GM12878 (cell line): ENCODE measurements around the gene ZFPM1. TPM values are rescaled to one million over a fixed set of nuclear protein-coding genes. Genes with fewer than 3 reads are reported as not detected.

ENCODE experiments used
- ATAC-seq: fragments of 200-7000 bp; cut with Tn5 transposase; 3 replicates; pipeline ENCODE4 v1.9.1; 2020; ENCODE audit warnings: mild to moderate bottlenecking, moderate library complexity
- BruUV-seq: library from RNA; stranded (reverse); fragments of 400-500 nt; replicated peaks from 2 replicates; lab custom pipeline; 2021; lab: Mats Ljungman, UMichigan
- CTCF ChIA-PET: fragments of 300-600 bp; sonication (Branson Sonifier 250); formaldehyde crosslinking; extraction: SDS; loops from one replicate; lab custom pipeline; 2021; ENCODE audit warnings: inconsistent platforms; lab: Yijun Ruan, JAX
- POLR2A ChIA-PET: fragments of 350-600 bp; formaldehyde crosslinking; extraction: SDS; loops from one replicate; lab custom pipeline; 2021; ENCODE audit warnings: inconsistent platforms; lab: Charles Lee
- RAD21 ChIA-PET: fragments of 300-600 bp; sonication (Branson Sonifier 250); formaldehyde crosslinking; loops from one replicate; lab custom pipeline; 2023; ENCODE audit warnings: antibody characterized with exemption; ENCODE audit not compliant: unreplicated experiment; lab: Charles Lee
- SMC1A ChIA-PET: fragments of 300-600 bp; sonication (Branson Sonifier 250); formaldehyde crosslinking; loops from one replicate; lab custom pipeline; 2023; ENCODE audit not compliant: unreplicated experiment, uncharacterized antibody; lab: Charles Lee
- DNase-seq: peaks from one replicate; pipeline ENCODE4 v3.0.0-alpha.2; 2011; ENCODE audit warnings: low read depth, low spot score
- FAIRE-seq: peaks from 3 replicates; lab custom pipeline; 2011; peaks lifted over from hg19 to GRCh38; lab: Jason Lieb, UNC
- H2AFZ ChIP-seq: 2 replicates; pipeline ENCODE4 v1.6.0; 2011; ENCODE audit warnings: low read depth, low read length, control low read depth; ENCODE audit not compliant: control insufficient read depth
- H3K27ac ChIP-seq: 2 replicates; pipeline ENCODE4 v1.5.1; 2011; ENCODE audit warnings: control low read depth; ENCODE audit not compliant: control insufficient read depth, insufficient read depth
- H3K27me3 ChIP-seq, 2 experiments: replicated peaks in 1 of 2; 2 replicates each; pipeline versions ENCODE4 v1.6.0 to v1.6.1; 2011; ENCODE audit warnings: low read length in 1 of 2; ENCODE audit not compliant: control insufficient read depth in 2 of 2, insufficient read depth in 2 of 2
- H3K36me3 ChIP-seq, 2 experiments: 2 replicates each; pipeline ENCODE4 v1.5.1; 2011; ENCODE audit warnings: low read length in 1 of 2; ENCODE audit not compliant: control insufficient read depth in 2 of 2, insufficient read depth in 2 of 2
- H3K4me1 ChIP-seq: 2 replicates; pipeline ENCODE4 v1.6.1; 2011; ENCODE audit warnings: mild to moderate bottlenecking, low read length, moderate library complexity, mixed read lengths; ENCODE audit not compliant: control insufficient read depth, insufficient read depth
- H3K4me2 ChIP-seq: 2 replicates; pipeline ENCODE4 v1.6.0; 2011; ENCODE audit warnings: control low read depth; ENCODE audit not compliant: control insufficient read depth, insufficient read depth
- H3K4me3 ChIP-seq: fragments of 200-600 bp; sonication (generic); 2 replicates; pipeline ENCODE4 v1.5.1; 2016
- H3K79me2 ChIP-seq: 2 replicates; pipeline ENCODE4 v1.6.0; 2011; ENCODE audit warnings: low read length; ENCODE audit not compliant: control insufficient read depth, insufficient read depth
- H3K9ac ChIP-seq: 2 replicates; pipeline ENCODE4 v1.8.0; 2011; ENCODE audit warnings: low read length, control low read depth, mixed read lengths; ENCODE audit not compliant: control insufficient read depth, insufficient read depth
- H3K9me3 ChIP-seq: replicated peaks from 3 replicates; pipeline ENCODE4 v1.5.1; 2011; ENCODE audit warnings: mild to moderate bottlenecking, low read length; ENCODE audit not compliant: control insufficient read depth, insufficient read depth
- H4K20me1 ChIP-seq: 2 replicates; pipeline ENCODE4 v1.6.0; 2011; ENCODE audit not compliant: control insufficient read depth, insufficient read depth
- BHLHE40 ChIP-seq, 2 experiments: fragments of 450-650 bp in 1 of 2; IDR thresholded peaks; 2 replicates each; pipeline ENCODE4 v1.6.1; 2011 to 2017; ENCODE audit warnings: low read depth in 2 of 2, borderline replicate concordance in 1 of 2, improper control_type of control experiment in 1 of 2, low read length in 1 of 2, mild to moderate bottlenecking in 1 of 2
- CREB1 ChIP-seq: IDR thresholded peaks from 2 replicates; pipeline ENCODE4 v1.6.1; 2012; ENCODE audit warnings: low read depth, mild to moderate bottlenecking, inconsistent platforms
- HCFC1 ChIP-seq: fragments of 150-350 bp; IDR thresholded peaks from 2 replicates; pipeline ENCODE4 v1.6.1; 2014; ENCODE audit warnings: low read length
- HDAC2 ChIP-seq: fragments of 200-600 bp; sonication (generic); IDR thresholded peaks from 2 replicates; pipeline ENCODE4 v1.6.1; 2017
- IRF5 ChIP-seq: fragments of 450-650 bp; IDR thresholded peaks from 2 replicates; pipeline ENCODE4 v1.6.1; 2017; ENCODE audit warnings: borderline replicate concordance
- LARP7 ChIP-seq: fragments of 450-650 bp; IDR thresholded peaks from 2 replicates; pipeline ENCODE4 v1.6.1; 2017; ENCODE audit warnings: mild to moderate bottlenecking
- MEF2A ChIP-seq: IDR thresholded peaks from 2 replicates; pipeline ENCODE4 v1.6.1; 2011; ENCODE audit warnings: low read depth, mild to moderate bottlenecking, low read length, moderate library complexity; ENCODE audit not compliant: insufficient read depth
- MEF2B ChIP-seq: fragments of 450-650 bp; IDR thresholded peaks from 2 replicates; pipeline ENCODE4 v1.6.1; 2018; ENCODE audit warnings: mild to moderate bottlenecking, moderate library complexity; ENCODE audit not compliant: partially characterized antibody, poor library complexity, severe bottlenecking
- MYB ChIP-seq: fragments of 150-350 bp; IDR thresholded peaks from 2 replicates; pipeline ENCODE4 v1.6.1; 2014; ENCODE audit warnings: mild to moderate bottlenecking, low read depth, low read length, borderline replicate concordance
- PML ChIP-seq: IDR thresholded peaks from 2 replicates; pipeline ENCODE4 v1.6.1; 2012; ENCODE audit warnings: low read length, inconsistent platforms
- SMARCA5 ChIP-seq: fragments of 450-650 bp; IDR thresholded peaks from 2 replicates; pipeline ENCODE4 v1.6.1; 2017; ENCODE audit warnings: mild to moderate bottlenecking
- STAT3 ChIP-seq: IDR thresholded peaks from 2 replicates; pipeline ENCODE4 v1.6.1; 2011; ENCODE audit warnings: low read depth, low read length, improper control_type of control experiment
- TCF3 ChIP-seq: IDR thresholded peaks from 2 replicates; pipeline ENCODE4 v1.6.1; 2012; ENCODE audit warnings: low read depth, mild to moderate bottlenecking, low read length, borderline replicate concordance; ENCODE audit not compliant: insufficient read depth
- WGBS: methylation state at CpG from one replicate; pipeline ENCODE4 v1.1.6; 2016; ENCODE audit warnings: low lambda C conversion rate; ENCODE audit not compliant: insufficient replicate concordance, insufficient coverage; ENCODE audit errors: missing lambda C conversion rate; 5-methylcytosine and 5-hydroxymethylcytosine counted together
- in situ Hi-C: fragments of 300-500 bp; cut with MboI; formaldehyde crosslinking; loops from 9 replicates; pipeline ENCODE4 v1.14.3; 2018; ENCODE audit warnings: mixed read lengths
- intact Hi-C: fragments of 100-400 bp; cut with micrococcal nuclease; formaldehyde crosslinking; loops from one replicate; pipeline ENCODE4 v1.14.2; 2022; ENCODE audit not compliant: unreplicated experiment
- polyA plus RNA-seq, 11 experiments: library from polyadenylated mRNA; depleted of rRNA in 4 of 11; unstranded in 6 of 11; stranded (reverse) in 5 of 11; fragments of >200 nt; fragmentation: Nextera tagmentation in 4 of 11; fragmentation: Illumina TruSeq in 1 of 11; extraction: Ambion mirVana in 4 of 11; extraction: Trizol in 1 of 11; gene quantifications; 1 replicate in 1 of 11; 2 replicates in 10 of 11; pipeline versions ENCODE4 v1.2.1 to v1.2.3, GENCODE V29; 2011 to 2016; ENCODE audit warnings: inconsistent platforms in 2 of 11, missing spikeins in 2 of 11, low read depth in 1 of 11
- total RNA-seq, 4 experiments: library from RNA; depleted of rRNA in 3 of 4; stranded (reverse); fragments of >200 nt in 3 of 4; fragmentation: Illumina TruSeq in 1 of 4; extraction: Trizol in 1 of 4; gene quantifications; 2 replicates each; pipeline versions ENCODE4 v1.2.1 to v1.2.3, GENCODE V29; 2013 to 2021
- TF ChIP-seq, protein P1 (sequence below): fragments of 450-650 bp; IDR thresholded peaks from 2 replicates; pipeline ENCODE4 v1.6.1; 2017; ENCODE audit warnings: mild to moderate bottlenecking, moderate library complexity
- TF ChIP-seq, protein P2 (sequence below): IDR thresholded peaks from 2 replicates; pipeline ENCODE4 v1.6.1; 2012; ENCODE audit warnings: low read depth, low read length, improper control_type of control experiment

Gene ZFPM1
- total and polyA plus RNA-seq, 10 of the 15 experiments (the other 5 are each of a cell fraction or from before 2014, with no cell fraction given), result 0.02 to 5.1 (median 0.30) TPM

- CTCF ChIA-PET, result no interaction called here
- SMC1A ChIA-PET, result no interaction called here
- no peak for TF ChIP-seq CREB1
- TF ChIP-seq IRF5, result no peak
- TF ChIP-seq HDAC2, result no peak
- TF ChIP-seq, protein P1, sequence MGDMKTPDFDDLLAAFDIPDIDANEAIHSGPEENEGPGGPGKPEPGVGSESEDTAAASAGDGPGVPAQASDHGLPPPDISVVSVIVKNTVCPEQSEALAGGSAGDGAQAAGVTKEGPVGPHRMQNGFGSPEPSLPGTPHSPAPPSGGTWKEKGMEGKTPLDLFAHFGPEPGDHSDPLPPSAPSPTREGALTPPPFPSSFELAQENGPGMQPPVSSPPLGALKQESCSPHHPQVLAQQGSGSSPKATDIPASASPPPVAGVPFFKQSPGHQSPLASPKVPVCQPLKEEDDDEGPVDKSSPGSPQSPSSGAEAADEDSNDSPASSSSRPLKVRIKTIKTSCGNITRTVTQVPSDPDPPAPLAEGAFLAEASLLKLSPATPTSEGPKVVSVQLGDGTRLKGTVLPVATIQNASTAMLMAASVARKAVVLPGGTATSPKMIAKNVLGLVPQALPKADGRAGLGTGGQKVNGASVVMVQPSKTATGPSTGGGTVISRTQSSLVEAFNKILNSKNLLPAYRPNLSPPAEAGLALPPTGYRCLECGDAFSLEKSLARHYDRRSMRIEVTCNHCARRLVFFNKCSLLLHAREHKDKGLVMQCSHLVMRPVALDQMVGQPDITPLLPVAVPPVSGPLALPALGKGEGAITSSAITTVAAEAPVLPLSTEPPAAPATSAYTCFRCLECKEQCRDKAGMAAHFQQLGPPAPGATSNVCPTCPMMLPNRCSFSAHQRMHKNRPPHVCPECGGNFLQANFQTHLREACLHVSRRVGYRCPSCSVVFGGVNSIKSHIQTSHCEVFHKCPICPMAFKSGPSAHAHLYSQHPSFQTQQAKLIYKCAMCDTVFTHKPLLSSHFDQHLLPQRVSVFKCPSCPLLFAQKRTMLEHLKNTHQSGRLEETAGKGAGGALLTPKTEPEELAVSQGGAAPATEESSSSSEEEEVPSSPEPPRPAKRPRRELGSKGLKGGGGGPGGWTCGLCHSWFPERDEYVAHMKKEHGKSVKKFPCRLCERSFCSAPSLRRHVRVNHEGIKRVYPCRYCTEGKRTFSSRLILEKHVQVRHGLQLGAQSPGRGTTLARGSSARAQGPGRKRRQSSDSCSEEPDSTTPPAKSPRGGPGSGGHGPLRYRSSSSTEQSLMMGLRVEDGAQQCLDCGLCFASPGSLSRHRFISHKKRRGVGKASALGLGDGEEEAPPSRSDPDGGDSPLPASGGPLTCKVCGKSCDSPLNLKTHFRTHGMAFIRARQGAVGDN, result no peak
- no peak for TF ChIP-seq TCF3
- no peak for TF ChIP-seq BHLHE40 (IDR thresholded peaks at IDR 0.05; ENCODE audit: borderline replicate concordance in 1 of 2, low read depth in 2 of 2, low read length in 1 of 2)
- TF ChIP-seq, protein P2, sequence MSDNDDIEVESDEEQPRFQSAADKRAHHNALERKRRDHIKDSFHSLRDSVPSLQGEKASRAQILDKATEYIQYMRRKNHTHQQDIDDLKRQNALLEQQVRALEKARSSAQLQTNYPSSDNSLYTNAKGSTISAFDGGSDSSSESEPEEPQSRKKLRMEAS, result no peak
- TF ChIP-seq HCFC1, result no peak
- TF ChIP-seq MYB, result no peak
- no peak for TF ChIP-seq PML
- no peak for TF ChIP-seq LARP7
- TF ChIP-seq MEF2B, result no peak
- TF ChIP-seq SMARCA5, result no peak
- no peak for TF ChIP-seq MEF2A
- TF ChIP-seq STAT3, result no peak
- POLR2A ChIA-PET, result interaction anchor here (1.1 kb wide), 1 partner anchor 11 kb away, joined by 3 read pairs; the partner anchor contains the start of gene ZFPM1
- H3K9ac ChIP-seq, result no peak overlapping the region
- H3K9me3 ChIP-seq, result no peaks in the 10 kb centered on the region
- RAD21 ChIA-PET, result no interaction called here
- no peak overlapping the region for H3K4me2 ChIP-seq
- H3K4me1 ChIP-seq, result peaks cover 21% of the 10 kb centered on the region
- H4K20me1 ChIP-seq, result no peaks in the 10 kb centered on the region
- BruUV-seq, result no TSS peak
- H3K27me3 ChIP-seq, result no peaks in the 10 kb centered on the region
- no peak overlapping the region for H3K4me3 ChIP-seq
- no peak for DNase-seq
- 61% methylated on average over 16 of the region's 16 CpGs for WGBS
- H3K27ac ChIP-seq, result no peak overlapping the region
- intact Hi-C loops (no loop called here), in situ Hi-C loops (no loop called here)
- no peak for ATAC-seq
- no peaks in the 10 kb centered on the region for H3K36me3 ChIP-seq
- H2AFZ ChIP-seq, result no peak overlapping the region
- H3K79me2 ChIP-seq, result peaks cover 2% of the 10 kb centered on the region
- FAIRE-seq, result no peak
These were observed 10.3 kb downstream of the ZFPM1 start for GRCh38 chr16:88463411-88463810.
